HepG2 (cell line): Measurements from ENCODE around the gene RAPGEF2. TPM values are rescaled to one million over a fixed set of nuclear protein-coding genes. Genes with fewer than 3 reads are reported as not detected.
"Not testable (repeated sequence)": the region's sequence is repeated elsewhere in the genome, so short reads cannot be mapped to it uniquely, and the experiment has no call there.

Experiments used
- ATAC-seq: fragments of 200-7000 bp; cut with Tn5 transposase; 3 replicates; pipeline ENCODE4 v1.9.1; 2020; ENCODE audit warnings: mild to moderate bottlenecking, moderate library complexity
- BruUV-seq: library from RNA; stranded (reverse); fragments of 400-500 nt; replicated peaks from 2 replicates; lab custom pipeline; 2021; lab: Mats Ljungman, UMichigan
- CTCF ChIA-PET: fragments of 300-600 bp; formaldehyde crosslinking; extraction: SDS; loops from one replicate; lab custom pipeline; 2021; ENCODE audit warnings: low total read pairs, inconsistent platforms, low intra/inter-chr PET ratio; lab: Yijun Ruan, JAX
- POLR2A ChIA-PET: fragments of 350-600 bp; sonication (Branson Sonifier 250); formaldehyde crosslinking; loops from one replicate; lab custom pipeline; 2020; ENCODE audit warnings: antibody characterized with exemption, inconsistent platforms; lab: Yijun Ruan, JAX
- DNase-seq: peaks from one replicate; pipeline ENCODE4 v3.0.0-alpha.2; 2015; ENCODE audit warnings: low spot score
- FAIRE-seq: peaks from 3 replicates; lab custom pipeline; 2011; peaks lifted over from hg19 to GRCh38; lab: Jason Lieb, UNC
- H2AFZ ChIP-seq: one replicate; pipeline ENCODE4 v1.6.1; 2011; ENCODE audit warnings: low read length, inconsistent platforms
- H3K27ac ChIP-seq: fragments of 300-600 bp; 3 replicates; pipeline ENCODE4 v1.8.0; 2011; ENCODE audit warnings: mixed run types, mild to moderate bottlenecking, mixed read lengths, low read length, inconsistent platforms; ENCODE audit not compliant: insufficient read depth; ENCODE audit errors: extremely low read length
- H3K27me3 ChIP-seq, 2 experiments: fragments of 200-600 bp in 1 of 2; 2 replicates in 1 of 2; 3 replicates in 1 of 2; pipeline versions ENCODE4 v1.6.0 to v1.8.0; 2011; ENCODE audit warnings: low read length in 2 of 2, mild to moderate bottlenecking in 2 of 2, moderate library complexity in 2 of 2, inconsistent platforms in 1 of 2; ENCODE audit not compliant: insufficient read depth in 2 of 2, control insufficient read depth in 1 of 2
- H3K36me3 ChIP-seq, 2 experiments: fragments of 200-600 bp in 1 of 2; replicated peaks in 1 of 2; 2 replicates in 1 of 2; 3 replicates in 1 of 2; pipeline versions ENCODE4 v1.5.1 to v1.8.0; 2011; ENCODE audit warnings: low read length in 2 of 2, inconsistent platforms in 1 of 2; ENCODE audit not compliant: insufficient read depth in 2 of 2, control insufficient read depth in 1 of 2
- H3K4me1 ChIP-seq: 2 replicates; pipeline ENCODE4 v1.5.1; 2012; ENCODE audit warnings: low read length, inconsistent platforms; ENCODE audit not compliant: insufficient read depth
- H3K4me2 ChIP-seq: 2 replicates; pipeline ENCODE4 v1.6.0; 2011; ENCODE audit warnings: low read depth, low read length, inconsistent platforms
- H3K4me3 ChIP-seq, 3 experiments: fragments of 200-600 bp in 1 of 3; sonication (generic), shearing (Covaris generic) in 1 of 3; replicated peaks in 1 of 3; 2 replicates each; pipeline ENCODE4 v1.5.1; 2011 to 2016; ENCODE audit warnings: low read length in 3 of 3, inconsistent platforms in 2 of 3, low read depth in 2 of 3, mild to moderate bottlenecking in 2 of 3, control low read depth in 1 of 3, mixed read lengths in 1 of 3; ENCODE audit not compliant: insufficient read depth in 1 of 3
- H3K79me2 ChIP-seq: one replicate; pipeline ENCODE4 v1.6.1; 2011; ENCODE audit warnings: low read length, inconsistent platforms; ENCODE audit not compliant: insufficient read depth
- H3K9ac ChIP-seq: 2 replicates; pipeline ENCODE4 v1.6.0; 2011; ENCODE audit warnings: mild to moderate bottlenecking, low read depth, low read length, inconsistent platforms; ENCODE audit not compliant: insufficient read depth
- H3K9me3 ChIP-seq: 2 replicates; pipeline ENCODE4 v1.5.1; 2012; ENCODE audit warnings: mild to moderate bottlenecking, low read length
- H4K20me1 ChIP-seq: 2 replicates; pipeline ENCODE4 v1.6.0; 2011; ENCODE audit warnings: inconsistent platforms, mild to moderate bottlenecking, low read length, moderate library complexity; ENCODE audit not compliant: insufficient read depth
- FOXA3 ChIP-seq: IDR thresholded peaks from 2 replicates; pipeline ENCODE4 v1.6.1; 2016; ENCODE audit warnings: missing genetic modification reagents, missing compliant biosample characterization
- MEIS1 ChIP-seq: sonication (generic); formaldehyde crosslinking; IDR thresholded peaks from 2 replicates; pipeline ENCODE4 v1.9.0; 2021; ENCODE audit warnings: mild to moderate bottlenecking, missing genetic modification reagents, moderate library complexity, borderline replicate concordance
- RNF2 ChIP-seq: fragments of 450-650 bp; conservative IDR thresholded peaks from 2 replicates; pipeline ENCODE4 v1.6.1; 2016; ENCODE audit warnings: low read depth
- SRF ChIP-seq: IDR thresholded peaks from 2 replicates; pipeline ENCODE4 v1.6.1; 2011; ENCODE audit warnings: mild to moderate bottlenecking, low read depth, low read length, moderate library complexity
- TBX3 ChIP-seq: fragments of 450-650 bp; IDR thresholded peaks from 2 replicates; pipeline ENCODE4 v1.6.1; 2017; ENCODE audit warnings: antibody characterized with exemption, mild to moderate bottlenecking, inconsistent platforms, borderline replicate concordance
- ZNF770 ChIP-seq: sonication (generic); formaldehyde crosslinking; IDR thresholded peaks from 2 replicates; pipeline ENCODE4 v1.5.0; 2020; ENCODE audit warnings: mild to moderate bottlenecking, missing genetic modification reagents
- ZNF83 ChIP-seq: sonication (generic); formaldehyde crosslinking; IDR thresholded peaks from 2 replicates; pipeline ENCODE4 v1.4.0; 2020; ENCODE audit warnings: missing genetic modification reagents, mild to moderate bottlenecking, borderline replicate concordance
- ZNF839 ChIP-seq: sonication (generic); formaldehyde crosslinking; IDR thresholded peaks from 2 replicates; pipeline ENCODE4 v1.4.0; 2020; ENCODE audit warnings: missing genetic modification reagents, mild to moderate bottlenecking, borderline replicate concordance
- ZSCAN9 ChIP-seq: IDR thresholded peaks from 2 replicates; pipeline ENCODE4 v1.6.1; 2016; ENCODE audit warnings: borderline replicate concordance
- WGBS: methylation state at CpG from one replicate; pipeline ENCODE4 v1.1.6; 2017; ENCODE audit warnings: low lambda C conversion rate; 5-methylcytosine and 5-hydroxymethylcytosine counted together
- in situ Hi-C: cut with HindIII; loops from 2 replicates; pipeline ENCODE4 v1.10.0; 2017; ENCODE audit warnings: low pct_unique_long_range_greater_than_20kb; ENCODE audit not compliant: extremely low pct_ligation_motif_present
- intact Hi-C: fragments of 100-400 bp; cut with micrococcal nuclease; formaldehyde crosslinking; loops from one replicate; pipeline ENCODE4 v1.10.0; 2022; ENCODE audit not compliant: unreplicated experiment
- polyA plus RNA-seq, 8 experiments: library from polyadenylated mRNA; depleted of rRNA in 3 of 8; stranded (reverse) in 7 of 8; unstranded in 1 of 8; fragments of >200 nt; fragmentation: Illumina TruSeq in 4 of 8; extraction: Trizol in 4 of 8; gene quantifications; 2 replicates each; pipeline versions ENCODE4 v1.2.1 to v1.2.3, GENCODE V29; 2011 to 2016; ENCODE audit warnings: low read depth in 4 of 8, missing spikeins in 1 of 8, mixed read lengths in 1 of 8; ENCODE audit not compliant: insufficient read depth in 1 of 8
- total RNA-seq, 5 experiments: library from RNA; depleted of rRNA; stranded (reverse); fragments of >200 nt; fragmentation: Illumina TruSeq; extraction: Trizol; gene quantifications; 2 replicates each; pipeline ENCODE4 v1.2.3, GENCODE V29; 2016; ENCODE audit warnings: low read depth in 1 of 5
- TF ChIP-seq, protein P1 (sequence below): conservative IDR thresholded peaks from 2 replicates; pipeline ENCODE4 v1.6.1; 2018; ENCODE audit warnings: missing genetic modification reagents

RAPGEF2 gene
- total and polyA plus RNA-seq, 2 of the 13 experiments (the other 11 are each of a cell fraction or from before 2014, with no cell fraction given): 19.2 to 23.0 TPM

- TF ChIP-seq ZNF770 (CRISPR knock-in tag) (no peak), RNF2 (no peak)
These were observed 16.3 kb upstream of the RAPGEF2 start (continued) for GRCh38 chr4:159086606-159087005.

DNA sequence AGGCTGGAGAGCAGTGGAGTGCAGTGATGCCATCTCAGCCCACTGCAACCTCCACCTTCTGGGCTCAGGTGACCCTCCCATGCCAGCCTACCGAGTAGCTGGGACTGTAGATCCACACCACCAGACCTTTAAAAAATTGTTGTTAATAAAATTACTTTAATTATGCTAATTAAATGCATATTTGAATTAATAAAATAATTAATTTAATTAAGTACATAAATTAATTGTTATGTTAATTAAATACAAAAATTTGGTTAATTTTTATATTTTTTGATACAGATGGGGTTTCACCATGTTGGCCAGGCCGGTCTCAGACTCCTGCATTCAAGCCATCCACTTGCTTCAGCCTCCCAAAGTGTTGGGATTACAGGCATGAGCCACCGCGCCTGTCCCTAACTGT, 12.6 kb upstream of the RAPGEF2 start:
- Histone ChIP-seq H3K4me1 (no peaks in the 10 kb centered on the region), H3K27me3 (no peaks in the 10 kb centered on the region; a peak in 2 of 5 replicates), H3K36me3 (no peaks in the 10 kb centered on the region), H3K9ac (no peak overlapping the region), H3K4me2 (no peak overlapping the region), H2AFZ (no peak overlapping the region), H3K9me3 (no peaks in the 10 kb centered on the region), H3K4me3 (no peak overlapping the region), H3K27ac (no peak overlapping the region), H3K79me2 (no peaks in the 10 kb centered on the region), H4K20me1 (no peaks in the 10 kb centered on the region)
- FAIRE-seq (no peak), DNase-seq (no peak), ATAC-seq (no peak)
- CTCF ChIA-PET: no interaction called here
- WGBS: 47% methylated on average over 4 of the region's 4 CpGs
- in situ Hi-C loops (no loop called here), intact Hi-C loops (no loop called here)
- no peak for TF ChIP-seq ZNF83 (CRISPR knock-in tag)
- TF ChIP-seq SRF: no peak
- TF ChIP-seq TBX3: no peak
- TF ChIP-seq, protein P1, sequence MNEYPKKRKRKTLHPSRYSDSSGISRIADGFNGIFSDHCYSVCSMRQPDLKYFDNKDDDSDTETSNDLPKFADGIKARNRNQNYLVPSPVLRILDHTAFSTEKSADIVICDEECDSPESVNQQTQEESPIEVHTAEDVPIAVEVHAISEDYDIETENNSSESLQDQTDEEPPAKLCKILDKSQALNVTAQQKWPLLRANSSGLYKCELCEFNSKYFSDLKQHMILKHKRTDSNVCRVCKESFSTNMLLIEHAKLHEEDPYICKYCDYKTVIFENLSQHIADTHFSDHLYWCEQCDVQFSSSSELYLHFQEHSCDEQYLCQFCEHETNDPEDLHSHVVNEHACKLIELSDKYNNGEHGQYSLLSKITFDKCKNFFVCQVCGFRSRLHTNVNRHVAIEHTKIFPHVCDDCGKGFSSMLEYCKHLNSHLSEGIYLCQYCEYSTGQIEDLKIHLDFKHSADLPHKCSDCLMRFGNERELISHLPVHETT: no peak
- no peak for TF ChIP-seq ZNF839
- no peak for TF ChIP-seq FOXA3
- TF ChIP-seq MEIS1 (CRISPR knock-in tag): no peak
- TF ChIP-seq ZSCAN9: no peak
- BruUV-seq: no TSS peak
- POLR2A ChIA-PET: no interaction called here

GRCh38 chr4:159094156-159094555, 8.7 kb upstream of the RAPGEF2 start:
- intact Hi-C loops, FAIRE-seq, CTCF ChIA-PET, H3K4me1 ChIP-seq, H3K4me2 ChIP-seq, H3K9me3 ChIP-seq, ATAC-seq, H3K27me3 ChIP-seq, BruUV-seq, H4K20me1 ChIP-seq, H3K9ac ChIP-seq, H3K27ac ChIP-seq, POLR2A ChIA-PET, H3K36me3 ChIP-seq, H2AFZ ChIP-seq, DNase-seq, H3K4me3 ChIP-seq, in situ Hi-C loops, H3K79me2 ChIP-seq: not testable (repeated sequence)
- WGBS: 68% methylated on average over 10 of the region's 11 CpGs
